Iris pigment epithelial cell (primary cell): ENCODE measurements around the gene GAPDHS.

ENCODE experiments used
- DNase-seq: peaks from one replicate; pipeline ENCODE4 v3.0.0-alpha.2; 2011; ENCODE audit warnings: low read depth

GAPDHS gene

GRCh38 chr19:35533201-35533821 lies at the start of gene GAPDHS:
Gene GAPDHS, plus strand, starts transcription at chr19:35533456. Its CDS starts 72 bp downstream, at chr19:35533528.
- no peak for DNase-seq

- no peak for DNase-seq
Observed at GRCh38 chr19:35484252-35485036, 48.8 kb upstream of the GAPDHS start.

GRCh38 chr19:35486268-35486708 lies 47.0 kb upstream of the GAPDHS start:
- DNase-seq: no peak

GRCh38 chr19:35487656-35488182 lies 45.5 kb upstream of the GAPDHS start:
- no peak for DNase-seq

- DNase-seq: no peak
Observed at GRCh38 chr19:35488677-35489076, 44.6 kb upstream of the GAPDHS start.

GRCh38 chr19:35490364-35490763 lies 42.9 kb upstream of the GAPDHS start, which contains the start of gene KRTDAP:
Gene KRTDAP, minus strand, starts transcription at chr19:35490464. Its CDS starts 22 bp downstream, at chr19:35490442.
- DNase-seq: no peak

- DNase-seq: no peak
Observed at GRCh38 chr19:35491836-35492360, 41.4 kb upstream of the GAPDHS start.

- DNase-seq: no peak
Observed at GRCh38 chr19:35493971-35494370, 39.3 kb upstream of the GAPDHS start.

- peak; percentile 67 for DNase-seq
Observed at GRCh38 chr19:35495107-35496064, 37.9 kb upstream of the GAPDHS start.

- no peak for DNase-seq
Observed at GRCh38 chr19:35497406-35497805, 35.9 kb upstream of the GAPDHS start.

GRCh38 chr19:35498220-35498619 lies 35.0 kb upstream of the GAPDHS start:
- no peak for DNase-seq

GRCh38 chr19:35498984-35499527 lies 34.2 kb upstream of the GAPDHS start:
- DNase-seq: no peak

GRCh38 chr19:35500611-35501010 lies 32.6 kb upstream of the GAPDHS start:
- no peak for DNase-seq

GRCh38 chr19:35501684-35502083 lies 31.6 kb upstream of the GAPDHS start:
- no peak for DNase-seq

- DNase-seq: no peak
Observed at GRCh38 chr19:35502751-35503150, 30.5 kb upstream of the GAPDHS start.

- DNase-seq: no peak
Observed at GRCh38 chr19:35506011-35506410, 27.2 kb upstream of the GAPDHS start.

GRCh38 chr19:35507561-35507960 lies 25.7 kb upstream of the GAPDHS start:
- no peak for DNase-seq

- DNase-seq: no peak
Observed at GRCh38 chr19:35508129-35508528, 25.1 kb upstream of the GAPDHS start.

- no peak for DNase-seq
Observed at GRCh38 chr19:35509018-35509652, 24.1 kb upstream of the GAPDHS start.

GRCh38 chr19:35509861-35510625 lies 23.2 kb upstream of the GAPDHS start:
- peak; percentile 16 for DNase-seq
